Mesothelial cell of epicardium (in vitro differentiated cells): ENCODE measurements around the gene SPEG. TPM values are rescaled to one million over a fixed set of nuclear protein-coding genes. Genes with fewer than 3 reads are reported as not detected.

Experiments used
- DNase-seq, 2 experiments: peaks; one replicate each; pipeline ENCODE4 v3.0.0; 2021; ENCODE audit warnings: low spot score in 2 of 2; ENCODE audit not compliant: unreplicated experiment in 2 of 2
- H3K27ac Mint-ChIP-seq: 2 replicates; pipeline ENCODE4 v1.8.0; 2021; ENCODE audit warnings: mixed read lengths
- H3K27me3 Mint-ChIP-seq: 2 replicates; pipeline ENCODE4 v1.8.0; 2021; ENCODE audit warnings: low read depth, mixed read lengths
- H3K36me3 Mint-ChIP-seq: 2 replicates; pipeline ENCODE4 v1.8.0; 2021; ENCODE audit warnings: mixed read lengths
- H3K4me1 Mint-ChIP-seq: 2 replicates; pipeline ENCODE4 v1.8.0; 2021; ENCODE audit warnings: mixed read lengths
- H3K4me3 Mint-ChIP-seq: 2 replicates; pipeline ENCODE4 v1.8.0; 2021; ENCODE audit warnings: mild to moderate bottlenecking, moderate library complexity, mixed read lengths
- H3K9me3 Mint-ChIP-seq: 2 replicates; pipeline ENCODE4 v1.8.0; 2021; ENCODE audit warnings: mixed read lengths
- total RNA-seq: library from RNA; stranded (reverse); gene quantifications from 3 replicates; pipeline ENCODE4 v1.2.1, GENCODE V29; 2021
- TF ChIP-seq, protein P1 (sequence below): fragments of 200-600 bp; sonication (generic); IDR thresholded peaks from one replicate; pipeline ENCODE4 v1.5.0; 2021; ENCODE audit warnings: antibody characterized with exemption; ENCODE audit not compliant: unreplicated experiment

Gene SPEG
- total RNA-seq, 1 donor from 2014 or later = 97.7 TPM

DNA sequence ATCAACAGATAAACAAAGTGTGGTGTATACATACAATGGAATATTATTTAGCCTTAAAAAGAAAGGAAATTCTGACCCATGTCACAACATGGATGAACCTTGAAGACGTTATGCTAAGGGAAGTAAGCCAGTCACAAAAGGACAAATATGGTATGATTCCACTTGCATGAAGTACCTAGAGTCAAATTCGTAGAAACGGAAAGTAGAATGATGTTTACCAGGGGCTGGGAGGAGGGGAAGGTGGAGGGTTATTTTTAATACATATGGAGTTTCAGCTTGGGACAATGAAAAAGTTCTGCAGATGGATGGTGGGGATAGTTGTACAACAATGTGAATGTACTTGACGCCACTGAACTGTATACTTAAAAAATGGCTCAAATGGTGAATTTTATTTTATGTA, 19.8 kb upstream of the SPEG start:
- Mint-ChIP-seq H3K4me1 (peaks cover 20% of the 10 kb centered on the region), H3K9me3 (no peaks in the 10 kb centered on the region), H3K4me3 (no peak overlapping the region), H3K27ac (no peak overlapping the region), H3K27me3 (peaks cover 30% of the 10 kb centered on the region), H3K36me3 (peaks cover 2% of the 10 kb centered on the region)
- TF ChIP-seq, protein P1, sequence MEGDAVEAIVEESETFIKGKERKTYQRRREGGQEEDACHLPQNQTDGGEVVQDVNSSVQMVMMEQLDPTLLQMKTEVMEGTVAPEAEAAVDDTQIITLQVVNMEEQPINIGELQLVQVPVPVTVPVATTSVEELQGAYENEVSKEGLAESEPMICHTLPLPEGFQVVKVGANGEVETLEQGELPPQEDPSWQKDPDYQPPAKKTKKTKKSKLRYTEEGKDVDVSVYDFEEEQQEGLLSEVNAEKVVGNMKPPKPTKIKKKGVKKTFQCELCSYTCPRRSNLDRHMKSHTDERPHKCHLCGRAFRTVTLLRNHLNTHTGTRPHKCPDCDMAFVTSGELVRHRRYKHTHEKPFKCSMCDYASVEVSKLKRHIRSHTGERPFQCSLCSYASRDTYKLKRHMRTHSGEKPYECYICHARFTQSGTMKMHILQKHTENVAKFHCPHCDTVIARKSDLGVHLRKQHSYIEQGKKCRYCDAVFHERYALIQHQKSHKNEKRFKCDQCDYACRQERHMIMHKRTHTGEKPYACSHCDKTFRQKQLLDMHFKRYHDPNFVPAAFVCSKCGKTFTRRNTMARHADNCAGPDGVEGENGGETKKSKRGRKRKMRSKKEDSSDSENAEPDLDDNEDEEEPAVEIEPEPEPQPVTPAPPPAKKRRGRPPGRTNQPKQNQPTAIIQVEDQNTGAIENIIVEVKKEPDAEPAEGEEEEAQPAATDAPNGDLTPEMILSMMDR = no peak
- no peak for DNase-seq

DNA sequence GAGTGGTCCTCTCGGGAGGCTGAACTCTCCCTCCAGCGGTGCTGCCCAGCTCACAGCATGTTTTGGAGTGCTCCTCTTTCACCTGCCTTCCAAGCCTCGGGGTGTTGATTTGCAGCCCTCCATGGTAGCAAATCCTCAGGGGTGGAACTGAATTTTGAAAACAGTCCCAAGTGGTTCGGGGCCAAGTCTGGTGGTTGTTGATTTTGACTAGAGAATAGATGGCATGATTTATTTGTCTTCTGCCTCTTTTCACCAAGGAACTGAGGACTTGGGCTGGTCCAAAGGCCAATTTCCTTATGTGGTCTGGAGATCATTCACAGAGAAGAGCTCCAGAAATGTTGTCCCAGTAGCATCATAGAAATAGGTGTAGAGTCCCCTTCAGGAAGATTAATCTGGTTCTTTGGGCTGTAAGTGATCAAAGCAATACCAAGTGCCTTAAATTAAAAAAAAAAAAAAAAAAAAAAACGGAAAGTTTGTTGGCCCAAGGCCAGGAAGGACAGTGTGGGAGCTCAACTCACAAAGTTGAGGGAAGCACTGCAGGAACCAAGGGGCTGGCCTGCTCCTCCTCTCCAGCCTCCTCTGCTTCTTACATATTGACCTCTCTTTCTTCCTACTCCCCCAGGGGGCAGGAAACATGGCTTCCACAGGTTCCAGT, 18.9 kb upstream of the SPEG start:
- H3K4me3 Mint-ChIP-seq = no peak overlapping the region
- peaks cover 2% of the 10 kb centered on the region for H3K36me3 Mint-ChIP-seq
- DNase-seq = no peak
- H3K27ac Mint-ChIP-seq = peak overlapping the region; percentile 77
- TF ChIP-seq, protein P1 = no peak
- peaks cover 22% of the 10 kb centered on the region for H3K4me1 Mint-ChIP-seq
- H3K27me3 Mint-ChIP-seq = peaks cover 39% of the 10 kb centered on the region
- H3K9me3 Mint-ChIP-seq = no peaks in the 10 kb centered on the region

DNA sequence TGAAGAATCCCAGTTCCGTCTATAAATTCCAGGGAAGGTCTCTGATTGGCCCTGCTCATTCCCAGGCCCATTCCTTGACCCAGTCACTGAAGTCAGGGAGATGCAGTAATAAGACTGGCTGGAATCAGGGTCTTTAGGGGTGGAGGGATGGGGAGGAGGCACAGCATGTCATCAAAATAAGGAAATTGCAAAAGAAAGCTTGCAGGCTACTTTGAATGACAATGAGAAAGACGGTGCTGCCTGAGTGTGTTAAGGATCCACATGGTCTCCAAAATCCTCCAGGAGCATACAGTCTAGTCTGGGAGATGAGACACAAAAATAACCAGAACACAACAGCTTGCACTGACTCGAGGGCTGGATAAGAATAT, 18.4 kb upstream of the SPEG start:
- Mint-ChIP-seq H3K9me3 (no peaks in the 10 kb centered on the region), H3K4me1 (peaks cover 22% of the 10 kb centered on the region), H3K27me3 (peaks cover 40% of the 10 kb centered on the region), H3K4me3 (no peak overlapping the region), H3K36me3 (peaks cover 2% of the 10 kb centered on the region), H3K27ac (peak overlapping the region; percentile 77)
- no peak for DNase-seq
- TF ChIP-seq, protein P1 = no peak

- no peak for DNase-seq
Measured at GRCh38 chr2:219416938-219417337, 17.7 kb upstream of the SPEG start.

GRCh38 chr2:219417374-219417773, 17.3 kb upstream of the SPEG start:
- no peak for DNase-seq
- Mint-ChIP-seq H3K36me3 (peaks cover 2% of the 10 kb centered on the region), H3K9me3 (no peaks in the 10 kb centered on the region), H3K4me1 (peaks cover 22% of the 10 kb centered on the region), H3K27ac (no peak overlapping the region), H3K4me3 (no peak overlapping the region), H3K27me3 (peaks cover 40% of the 10 kb centered on the region)
- TF ChIP-seq, protein P1 = no peak

More at GRCh38 chr2:219416938-219417337, 17.7 kb upstream of the SPEG start:
- H3K4me3 Mint-ChIP-seq = no peak overlapping the region
- H3K9me3 Mint-ChIP-seq = no peaks in the 10 kb centered on the region
- H3K36me3 Mint-ChIP-seq = peaks cover 2% of the 10 kb centered on the region
- peaks cover 40% of the 10 kb centered on the region for H3K27me3 Mint-ChIP-seq
- TF ChIP-seq, protein P1 = no peak
- H3K4me1 Mint-ChIP-seq = peaks cover 22% of the 10 kb centered on the region
- peak overlapping the region; percentile 16 for H3K27ac Mint-ChIP-seq
